Measurements from ENCODE around the gene SIGLEC12. TPM values are rescaled to one million over a fixed set of nuclear protein-coding genes. Genes with fewer than 3 reads are reported as not detected.

Gene SIGLEC12
- total and polyA plus RNA-seq, 2 of the 13 experiments (the other 11 are each of a cell fraction or from before 2014, with no cell fraction given), result not detected

- no peak for TF ChIP-seq ZHX1 (CRISPR knock-in tag; IDR thresholded peaks at IDR 0.05; ENCODE audit: low read depth)
- no peak for TF ChIP-seq ONECUT2 (CRISPR knock-in tag; IDR thresholded peaks at IDR 0.05)
- no peak for TF ChIP-seq FOXM1 (CRISPR knock-in tag; IDR thresholded peaks at IDR 0.05)
- no peak for TF ChIP-seq ZNF709 (CRISPR knock-in tag; IDR thresholded peaks at IDR 0.05)
- TF ChIP-seq ZMAT5 (CRISPR knock-in tag; IDR thresholded peaks at IDR 0.05; ENCODE audit: borderline replicate concordance, low read depth), result no peak
- TF ChIP-seq MBD4 (IDR thresholded peaks at IDR 0.05; ENCODE audit: borderline replicate concordance, low read length), result no peak
- no peak for TF ChIP-seq ADNP (CRISPR knock-in tag; IDR thresholded peaks at IDR 0.05)
- TF ChIP-seq ZFP37 (CRISPR knock-in tag; IDR thresholded peaks at IDR 0.05; ENCODE audit: borderline replicate concordance), result no peak
- TF ChIP-seq ZNF639 (CRISPR knock-in tag; conservative IDR thresholded peaks at IDR 0.05), result no peak
- TF ChIP-seq KLF15 (CRISPR knock-in tag; IDR thresholded peaks at IDR 0.05; ENCODE audit: borderline replicate concordance), result no peak
- TF ChIP-seq ZNF773 (CRISPR knock-in tag; IDR thresholded peaks at IDR 0.05; ENCODE audit: borderline replicate concordance), result no peak
- TF ChIP-seq SETDB1 (CRISPR knock-in tag; IDR thresholded peaks at IDR 0.05; ENCODE audit: borderline replicate concordance), result 0 out of 2 replicates have a peak, but pooled peaks have one; percentile 46
- no peak for TF ChIP-seq AFF4 (CRISPR knock-in tag; IDR thresholded peaks at IDR 0.05)
- no peak for TF ChIP-seq RFX5 (IDR thresholded peaks at IDR 0.05; ENCODE audit: low read depth, low read length)
- TF ChIP-seq GABPA (IDR thresholded peaks at IDR 0.05; ENCODE audit: low read depth, low read length), result peak; percentile 82
- peak; percentile 94 for TF ChIP-seq GABPA (CRISPR knock-in tag; IDR thresholded peaks at IDR 0.05; ENCODE audit: low read depth)
- TF ChIP-seq ZFP1 (CRISPR knock-in tag; IDR thresholded peaks at IDR 0.05), result no peak
- TF ChIP-seq ZBTB7A (CRISPR knock-in tag; IDR thresholded peaks at IDR 0.05), result no peak
- no peak for TF ChIP-seq SNAI1 (CRISPR knock-in tag; IDR thresholded peaks at IDR 0.05; ENCODE audit: borderline replicate concordance)
- TF ChIP-seq ZNF775 (CRISPR knock-in tag; IDR thresholded peaks at IDR 0.05; ENCODE audit: borderline replicate concordance), result no peak
- TF ChIP-seq KMT2B (CRISPR knock-in tag; IDR thresholded peaks at IDR 0.05), result no peak
- no peak for TF ChIP-seq ZNF550 (CRISPR knock-in tag; IDR thresholded peaks at IDR 0.05; ENCODE audit: borderline replicate concordance)
- no peak for TF ChIP-seq ZNF367 (CRISPR knock-in tag; IDR thresholded peaks at IDR 0.05; ENCODE audit: borderline replicate concordance)
Measured at GRCh38 chr19:51460164-51460992, 41.2 kb downstream of the SIGLEC12 start (continued).

Data from HepG2 (cell line).